Spleen (tissue), 11 donors: ENCODE results near the gene WFDC10A. TPM values are rescaled to one million over a fixed set of nuclear protein-coding genes. Genes with fewer than 3 reads are reported as not detected.
"Not testable (repeated sequence)": the region's sequence is repeated elsewhere in the genome, so short reads cannot be mapped to it uniquely, and the experiment has no call there.

ENCODE experiments used
- DNase-seq: peaks from one replicate; pipeline ENCODE4 v3.0.0-alpha.2; 2020
- H3K27ac ChIP-seq, 8 donors: fragments of 200-600 bp; sonication (generic) in 7 of 8; 1 replicate in 4 of 8; 2 replicates in 4 of 8; pipeline versions ENCODE4 v1.5.0 to v1.8.0; 2016 to 2021; ENCODE audit warnings: inconsistent platforms in 4 of 8, mild to moderate bottlenecking in 4 of 8, moderate library complexity in 1 of 8
- H3K27me3 ChIP-seq, 7 donors: fragments of 200-600 bp; sonication (generic) in 6 of 7; replicated peaks in 1 of 7; 1 replicate in 4 of 7; 2 replicates in 3 of 7; pipeline versions ENCODE4 v1.5.0 to v1.8.0; 2016 to 2021; ENCODE audit warnings: inconsistent platforms in 3 of 7, mild to moderate bottlenecking in 1 of 7
- H3K36me3 ChIP-seq, 6 donors: fragments of 200-600 bp; sonication (generic) in 5 of 6; 1 replicate in 4 of 6; 2 replicates in 2 of 6; pipeline versions ENCODE4 v1.5.0 to v1.8.0; 2016 to 2021; ENCODE audit warnings: inconsistent platforms in 2 of 6
- H3K4me1 ChIP-seq, 6 donors: fragments of 200-600 bp; sonication (generic) in 5 of 6; 1 replicate in 3 of 6; 2 replicates in 3 of 6; pipeline versions ENCODE4 v1.5.0 to v1.8.0; 2016 to 2021; ENCODE audit warnings: inconsistent platforms in 3 of 6
- H3K4me3 ChIP-seq, 8 donors: fragments of 200-600 bp; sonication (generic) in 7 of 8; 1 replicate in 4 of 8; 2 replicates in 4 of 8; pipeline versions ENCODE4 v1.5.0 to v1.8.0; 2016 to 2021; ENCODE audit warnings: inconsistent platforms in 4 of 8, mild to moderate bottlenecking in 4 of 8, moderate library complexity in 2 of 8
- H3K9me3 ChIP-seq, 8 donors: fragments of 200-600 bp; sonication (generic) in 7 of 8; 1 replicate in 4 of 8; 2 replicates in 4 of 8; pipeline versions ENCODE4 v1.5.0 to v1.8.0; 2016 to 2021; ENCODE audit warnings: inconsistent platforms in 4 of 8
- CTCF ChIP-seq, 11 experiments: fragments of 200-600 bp in 7 of 11; fragments of 450-650 bp in 4 of 11; sonication (generic) in 4 of 11; IDR thresholded peaks in 8 of 11; conservative IDR thresholded peaks in 3 of 11; 1 replicate in 7 of 11; 2 replicates in 4 of 11; pipeline versions ENCODE4 v1.4.0 to v1.8.0; 2016 to 2021; ENCODE audit warnings: antibody characterized with exemption in 11 of 11, inconsistent platforms in 4 of 11, mild to moderate bottlenecking in 1 of 11
- POLR2A ChIP-seq, 3 donors: fragments of 450-650 bp; IDR thresholded peaks; one replicate each; pipeline ENCODE4 v1.5.1; 2017; ENCODE audit warnings: antibody characterized with exemption in 3 of 3, mild to moderate bottlenecking in 1 of 3
- POLR2AphosphoS5 ChIP-seq, 3 donors: sonication (generic); formaldehyde crosslinking; IDR thresholded peaks; one replicate each; pipeline ENCODE4 v1.5.1; 2017; ENCODE audit warnings: antibody characterized with exemption in 3 of 3
- WGBS, 5 donors: extraction: QIAGEN DNeasy Blood & Tissue Kit in 3 of 5; methylation state at CpG; one replicate each; pipeline versions ENCODE4 v1.1.5 to v1.1.7; 2013 to 2018; 5-methylcytosine and 5-hydroxymethylcytosine counted together
- intact Hi-C: fragments of 100-400 bp; cut with DNase I; formaldehyde crosslinking; loops from one replicate; pipeline ENCODE4 v1.15.0; 2023; ENCODE audit warnings: low total_unique reads
- polyA plus RNA-seq, 3 donors: library from polyadenylated mRNA; stranded (reverse); fragments of 200-250 nt; gene quantifications; one replicate each; pipeline ENCODE4 v1.2.1, GENCODE V29; 2013
- total RNA-seq, 7 donors: library from RNA; depleted of rRNA in 3 of 7; stranded (reverse); fragments of >200 nt in 3 of 7; fragmentation: NEBNext Ultra II Directional in 4 of 7; extraction: Animal tissue kit (Norgen Biotek cat#: 25700) in 4 of 7; gene quantifications; one replicate each; pipeline versions ENCODE4 v1.1.0 to v1.2.1, GENCODE V29; 2016 to 2021
- donor health status: healthy with polysubstance abuse.
- donor health status: DM: no; HTN: no; CAD: no; lungs with moderate emphysema.
- donor health status: DM: no; HTN: no; CAD: no.
- donor health status: Bipolar disorder and iron deficiency.
- donor health status: healthy.
- donor health status: DM: no; HTN: no; CAD: no.
- donor health status: DM: yes; HTN: yes; CAD: no.

WFDC10A gene
- total and polyA plus RNA-seq, 10 donors = not detected

DNA sequence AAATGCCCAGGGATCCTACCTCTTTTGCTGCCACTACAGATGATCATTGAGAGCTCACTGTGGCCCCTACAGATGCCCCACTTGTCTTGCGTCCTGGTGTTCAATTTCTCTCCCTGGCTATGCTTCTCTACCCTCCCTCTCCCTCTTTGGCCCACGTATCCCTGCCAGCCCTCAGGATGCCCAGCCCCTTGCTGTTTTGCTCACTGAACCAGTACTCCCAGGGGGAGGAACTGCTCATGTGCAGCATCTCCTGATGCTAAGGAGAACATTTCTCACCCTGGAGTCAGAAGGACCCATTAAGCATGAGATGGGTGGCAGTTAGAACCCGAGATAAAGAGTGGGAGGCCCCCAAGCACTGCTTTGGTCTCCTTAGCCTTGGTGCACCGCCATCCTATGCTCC is 1.6 kb downstream of the WFDC10A start, which contains the start of gene WFDC9:
Gene WFDC9, minus strand, starts transcription at position 101 of the 400 bp plus-strand sequence. CDS start 21,103 bp downstream, outside the sequence.
- peaks cover 0 to 4% (median 0%) of the 10 kb centered on the region in 6 donors for H3K4me1 ChIP-seq
- no peaks in the 10 kb centered on the region for H3K9me3 ChIP-seq
- H3K4me3 ChIP-seq = no peak within 1 kb of the TSS
- H3K27me3 ChIP-seq = peaks cover 0 to 27% (median 0%) of the 10 kb centered on the region in 7 donors
- WGBS, 5 donors = 57 to 79% (median 73%) methylated on average over 4 of the region's 4 CpGs
- TF ChIP-seq CTCF (IDR thresholded peaks at IDR 0.05 in 8 of 11, conservative IDR thresholded peaks at IDR 0.05 in 3 of 11) (no peak), POLR2A (IDR thresholded peaks at IDR 0.05) (no peak), POLR2AphosphoS5 (IDR thresholded peaks at IDR 0.05) (no peak)
- no peaks in the 10 kb centered on the region for H3K36me3 ChIP-seq
- intact Hi-C loops = no loop called here
- no peak for DNase-seq
- no peak within 1 kb of the TSS for H3K27ac ChIP-seq

GRCh38 chr20:45636513-45636912 is 7.0 kb downstream of the WFDC10A start:
- intact Hi-C loops = no loop called here
- TF ChIP-seq POLR2A (IDR thresholded peaks at IDR 0.05) (no peak), CTCF (IDR thresholded peaks at IDR 0.05 in 8 of 11, conservative IDR thresholded peaks at IDR 0.05 in 3 of 11) (no peak), POLR2AphosphoS5 (IDR thresholded peaks at IDR 0.05) (no peak)
- no peaks in the 10 kb centered on the region for H3K36me3 ChIP-seq
- H3K27ac ChIP-seq = no peak overlapping the region
- H3K4me3 ChIP-seq = no peak overlapping the region
- no peaks in the 10 kb centered on the region for H3K9me3 ChIP-seq
- DNase-seq = no peak
- no peaks in the 10 kb centered on the region for H3K4me1 ChIP-seq
- peaks cover 0 to 24% (median 0%) of the 10 kb centered on the region in 7 donors for H3K27me3 ChIP-seq
- 77 to 95% (median 91%) methylated on average over 1 of the region's 1 CpG for WGBS, 5 donors

DNA sequence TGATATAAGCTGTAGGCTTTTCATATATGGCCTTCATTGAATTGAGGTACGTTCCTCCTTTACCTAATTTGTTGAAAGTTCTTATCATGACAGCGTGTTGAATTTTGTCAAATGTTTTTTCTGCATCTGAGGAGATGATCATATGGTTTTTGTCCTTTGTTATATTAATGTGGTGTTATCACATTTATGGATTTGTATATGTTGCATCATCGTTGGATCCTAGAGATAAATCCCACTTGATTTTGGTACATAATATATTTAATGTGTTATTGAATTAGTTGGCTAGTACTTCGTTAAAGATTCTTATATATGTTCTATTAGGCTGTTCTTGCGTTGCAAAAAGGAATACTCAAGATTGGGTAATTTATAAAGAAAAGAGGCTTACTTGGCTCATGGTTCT is 10.1 kb downstream of the WFDC10A start:
- no peaks in the 10 kb centered on the region for H3K4me1 ChIP-seq
- no peaks in the 10 kb centered on the region for H3K36me3 ChIP-seq
- intact Hi-C loops = no loop called here
- no peak overlapping the region for H3K27ac ChIP-seq
- H3K9me3 ChIP-seq = no peaks in the 10 kb centered on the region
- TF ChIP-seq CTCF (IDR thresholded peaks at IDR 0.05 in 8 of 11, conservative IDR thresholded peaks at IDR 0.05 in 3 of 11) (no peak), POLR2A (IDR thresholded peaks at IDR 0.05) (no peak), POLR2AphosphoS5 (IDR thresholded peaks at IDR 0.05) (no peak)
- no peak overlapping the region for H3K4me3 ChIP-seq
- WGBS, 5 donors = 82 to 90% (median 87%) methylated on average over 5 of the region's 5 CpGs
- H3K27me3 ChIP-seq = peaks cover 0 to 18% (median 0%) of the 10 kb centered on the region in 7 donors
- no peak for DNase-seq

DNA sequence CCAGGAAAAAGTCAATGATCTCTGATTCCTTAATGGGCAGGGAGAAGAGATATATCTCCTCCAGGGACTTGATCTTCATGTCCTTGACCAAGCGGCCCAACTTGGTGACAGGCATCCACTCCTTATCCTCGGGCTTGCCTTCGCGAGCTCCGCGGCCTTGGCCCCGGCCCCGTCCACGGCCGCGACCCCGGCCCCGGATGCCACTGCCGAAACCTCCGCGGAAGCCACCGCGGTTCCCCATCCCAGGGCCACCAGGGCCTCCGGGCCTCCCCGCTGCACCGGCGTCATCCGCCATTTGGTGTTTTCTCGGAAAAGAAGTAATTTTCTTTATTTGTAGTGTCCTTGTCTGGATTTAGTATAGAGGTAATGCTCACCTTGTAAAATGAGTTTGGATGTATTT is 11.5 kb downstream of the WFDC10A start:
- H3K27ac ChIP-seq, H3K4me3 ChIP-seq, H3K36me3 ChIP-seq, H3K27me3 ChIP-seq, intact Hi-C loops, H3K4me1 ChIP-seq, H3K9me3 ChIP-seq, DNase-seq: not testable (repeated sequence)
- WGBS, 5 donors = 96 to 99% (median 97%) methylated on average over 20 to 24 of the region's 24 CpGs

DNA sequence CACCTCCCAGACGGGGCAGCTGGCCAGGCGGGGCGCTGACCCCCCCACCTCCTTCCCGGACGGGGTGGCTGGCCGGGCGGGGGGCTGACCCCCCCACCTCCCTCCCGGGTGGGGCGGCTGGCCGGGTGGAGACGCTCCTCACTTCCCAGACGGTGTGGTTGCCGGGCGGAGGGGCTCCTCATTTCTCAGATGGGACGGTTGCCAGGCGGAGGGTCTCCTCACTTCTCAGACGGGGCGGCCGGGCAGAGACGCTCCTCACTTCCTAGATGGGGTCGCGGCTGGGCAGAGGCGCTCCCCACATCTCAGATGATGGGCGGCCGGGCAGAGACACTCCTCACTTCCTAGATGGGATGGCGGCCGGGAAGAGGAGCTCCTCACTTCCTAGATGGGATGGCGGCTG is 16.3 kb downstream of the WFDC10A start:
- H3K27me3 ChIP-seq, H3K27ac ChIP-seq, DNase-seq, H3K36me3 ChIP-seq, intact Hi-C loops, H3K9me3 ChIP-seq, H3K4me1 ChIP-seq, H3K4me3 ChIP-seq: not testable (repeated sequence)
- 88 to 95% (median 90%) methylated on average over 8 to 28 of the region's 28 CpGs for WGBS, 5 donors
